Fibroblast of lung (primary cell): ENCODE data around the gene TJP2. TPM values are rescaled to one million over a fixed set of nuclear protein-coding genes. Genes with fewer than 3 reads are reported as not detected.

Experiments used
- DNase-seq, 2 donors: peaks; one replicate each; pipeline versions ENCODE4 v3.0.0 to v3.0.0-alpha.2; 2010; ENCODE audit warnings: low read depth in 2 of 2
- H2AFZ ChIP-seq: 2 replicates; pipeline ENCODE4 v1.5.1; 2012; ENCODE audit warnings: low read length, control low read depth, inconsistent platforms
- H3K27ac ChIP-seq: 2 replicates; pipeline ENCODE4 v1.5.1; 2011; ENCODE audit warnings: low read length, control low read depth; ENCODE audit not compliant: insufficient read depth
- H3K27me3 ChIP-seq: 2 replicates; pipeline ENCODE4 v1.5.1; 2011; ENCODE audit warnings: mild to moderate bottlenecking, low read length; ENCODE audit not compliant: control insufficient read depth, insufficient read depth
- H3K36me3 ChIP-seq: 2 replicates; pipeline ENCODE4 v1.5.1; 2011; ENCODE audit warnings: low read length; ENCODE audit not compliant: control insufficient read depth, insufficient read depth
- H3K4me1 ChIP-seq: 2 replicates; pipeline ENCODE4 v1.5.1; 2011; ENCODE audit warnings: low read length; ENCODE audit not compliant: control insufficient read depth, insufficient read depth; ENCODE audit errors: extremely low read depth
- H3K4me2 ChIP-seq: 2 replicates; pipeline ENCODE4 v1.5.1; 2011; ENCODE audit warnings: low read length, control low read depth; ENCODE audit not compliant: insufficient read depth; ENCODE audit errors: extremely low read depth
- H3K4me3 ChIP-seq, 4 experiments: fragments of 200-600 bp in 1 of 4; sonication (generic) in 1 of 4; replicated peaks in 1 of 4; 2 replicates each; pipeline ENCODE4 v1.5.1; 2011 to 2016; ENCODE audit warnings: low read length in 4 of 4, low read depth in 3 of 4, mild to moderate bottlenecking in 3 of 4, control low read depth in 2 of 4, inconsistent platforms in 1 of 4, mixed read lengths in 1 of 4; ENCODE audit not compliant: insufficient read depth in 1 of 4; ENCODE audit errors: control extremely low read depth in 1 of 4
- H3K79me2 ChIP-seq: 2 replicates; pipeline ENCODE4 v1.5.1; 2012; ENCODE audit warnings: mild to moderate bottlenecking, low read length, inconsistent platforms; ENCODE audit not compliant: control insufficient read depth, insufficient read depth
- H3K9ac ChIP-seq: 2 replicates; pipeline ENCODE4 v1.5.1; 2011; ENCODE audit warnings: mild to moderate bottlenecking, low read length, control low read depth; ENCODE audit not compliant: insufficient read depth
- H3K9me3 ChIP-seq: 2 replicates; pipeline ENCODE4 v1.5.1; 2012; ENCODE audit warnings: low read depth, low read length; ENCODE audit not compliant: control insufficient read depth, insufficient read depth
- H4K20me1 ChIP-seq: 2 replicates; pipeline ENCODE4 v1.5.1; 2011; ENCODE audit warnings: low read length; ENCODE audit not compliant: control insufficient read depth, insufficient read depth; ENCODE audit errors: extremely low read depth
- EZH2 ChIP-seq: IDR thresholded peaks from 2 replicates; pipeline ENCODE4 v1.5.1; 2012; ENCODE audit warnings: low read length, control low read depth, mild to moderate bottlenecking; ENCODE audit errors: missing control alignments
- polyA plus RNA-seq, 2 donors: library from polyadenylated mRNA; depleted of rRNA in 1 of 2; stranded (reverse) in 1 of 2; unstranded in 1 of 2; fragments of >200 nt; gene quantifications; 2 replicates each; pipeline ENCODE4 v1.2.1, GENCODE V29; 2011 to 2012; ENCODE audit warnings: missing spikeins in 1 of 2
- total RNA-seq: library from RNA; depleted of rRNA; stranded (reverse); fragments of >200 nt; gene quantifications from 2 replicates; pipeline ENCODE4 v1.2.1, GENCODE V29; 2014
- TF ChIP-seq, protein P1 (sequence below), 2 donors: IDR thresholded peaks in 1 of 2; conservative IDR thresholded peaks in 1 of 2; 1 replicate in 1 of 2; 2 replicates in 1 of 2; pipeline ENCODE4 v1.5.1; 2011 to 2012; ENCODE audit warnings: low read length in 2 of 2, control low read depth in 1 of 2, inconsistent platforms in 1 of 2, low read depth in 1 of 2, mild to moderate bottlenecking in 1 of 2

Gene TJP2
- total and polyA plus RNA-seq, 2 donors (not counting 1 experiment from before 2014, with no cell fraction given) = 25.9 to 36.5 TPM

DNA sequence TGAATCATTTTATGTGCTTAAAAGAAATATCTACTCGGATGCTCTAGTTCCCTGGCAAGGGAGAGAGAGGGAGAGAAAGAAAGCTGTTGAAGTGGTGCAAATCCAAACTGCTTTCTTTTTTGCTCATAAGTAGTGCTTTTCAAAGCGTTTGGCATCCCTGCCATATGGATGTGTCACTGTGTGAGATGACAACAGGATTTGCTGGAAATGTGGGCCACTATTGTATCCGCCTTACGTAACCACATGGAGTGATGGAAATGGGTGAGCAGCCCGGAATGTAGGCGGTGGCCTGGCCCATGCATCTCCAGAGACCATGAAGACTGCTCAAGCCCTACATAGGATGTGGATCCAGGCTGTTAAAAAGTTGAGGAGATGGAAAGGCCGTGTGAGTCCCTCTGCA, 30.8 kb downstream of the TJP2 start:
- Histone ChIP-seq H3K36me3 (no peaks in the 10 kb centered on the region), H3K27me3 (no peaks in the 10 kb centered on the region), H3K4me2 (peak overlapping the region; percentile 73), H3K9me3 (no peaks in the 10 kb centered on the region), H2AFZ (peak overlapping the region; percentile 10), H3K27ac (peak overlapping the region; percentile 35), H3K79me2 (peaks cover 31% of the 10 kb centered on the region), H4K20me1 (no peaks in the 10 kb centered on the region), H3K4me3 (peak overlapping the region in 3 of 4 experiments; percentile 9 to 33 (median 18)), H3K9ac (no peak overlapping the region), H3K4me1 (peaks cover 9% of the 10 kb centered on the region)
- TF ChIP-seq, protein P1, sequence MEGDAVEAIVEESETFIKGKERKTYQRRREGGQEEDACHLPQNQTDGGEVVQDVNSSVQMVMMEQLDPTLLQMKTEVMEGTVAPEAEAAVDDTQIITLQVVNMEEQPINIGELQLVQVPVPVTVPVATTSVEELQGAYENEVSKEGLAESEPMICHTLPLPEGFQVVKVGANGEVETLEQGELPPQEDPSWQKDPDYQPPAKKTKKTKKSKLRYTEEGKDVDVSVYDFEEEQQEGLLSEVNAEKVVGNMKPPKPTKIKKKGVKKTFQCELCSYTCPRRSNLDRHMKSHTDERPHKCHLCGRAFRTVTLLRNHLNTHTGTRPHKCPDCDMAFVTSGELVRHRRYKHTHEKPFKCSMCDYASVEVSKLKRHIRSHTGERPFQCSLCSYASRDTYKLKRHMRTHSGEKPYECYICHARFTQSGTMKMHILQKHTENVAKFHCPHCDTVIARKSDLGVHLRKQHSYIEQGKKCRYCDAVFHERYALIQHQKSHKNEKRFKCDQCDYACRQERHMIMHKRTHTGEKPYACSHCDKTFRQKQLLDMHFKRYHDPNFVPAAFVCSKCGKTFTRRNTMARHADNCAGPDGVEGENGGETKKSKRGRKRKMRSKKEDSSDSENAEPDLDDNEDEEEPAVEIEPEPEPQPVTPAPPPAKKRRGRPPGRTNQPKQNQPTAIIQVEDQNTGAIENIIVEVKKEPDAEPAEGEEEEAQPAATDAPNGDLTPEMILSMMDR (conservative IDR thresholded peaks at IDR 0.05 in 1 of 2, IDR thresholded peaks at IDR 0.05 in 1 of 2; ENCODE audit: low read depth in 1 of 2, low read length in 2 of 2) = no peak
- TF ChIP-seq EZH2 = no peak
- peak; percentile 56 to 79 for DNase-seq

DNA sequence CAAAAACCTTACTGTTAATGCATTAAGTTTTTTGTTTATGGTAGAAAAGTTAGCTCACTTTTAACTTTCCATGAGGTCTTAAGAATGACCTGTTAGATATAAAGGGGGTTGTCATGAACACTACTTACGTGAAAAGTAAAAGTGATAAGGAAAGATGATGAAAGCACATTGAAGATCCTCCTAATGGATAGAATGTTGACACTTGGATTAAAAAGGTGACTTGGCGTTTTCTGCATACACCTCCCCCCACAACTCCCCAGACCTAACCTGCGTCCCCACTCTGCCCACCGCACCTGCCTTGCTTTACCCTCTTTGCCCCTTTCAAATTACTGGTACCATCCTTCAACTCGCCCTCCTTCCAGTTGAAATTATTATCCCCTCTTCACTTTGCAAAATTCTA, 32.0 kb downstream of the TJP2 start:
- H3K79me2 ChIP-seq = peaks cover 27% of the 10 kb centered on the region
- no peak overlapping the region for H3K9ac ChIP-seq
- TF ChIP-seq EZH2 = no peak
- TF ChIP-seq, protein P1 (conservative IDR thresholded peaks at IDR 0.05 in 1 of 2, IDR thresholded peaks at IDR 0.05 in 1 of 2; ENCODE audit: low read depth in 1 of 2, low read length in 2 of 2) = no peak
- no peaks in the 10 kb centered on the region for H3K36me3 ChIP-seq
- no peak overlapping the region for H2AFZ ChIP-seq
- DNase-seq = no peak
- no peak overlapping the region for H3K4me2 ChIP-seq
- peaks cover 9% of the 10 kb centered on the region for H3K4me1 ChIP-seq
- no peaks in the 10 kb centered on the region for H4K20me1 ChIP-seq
- no peak overlapping the region for H3K27ac ChIP-seq
- H3K4me3 ChIP-seq = no peak overlapping the region
- no peaks in the 10 kb centered on the region for H3K9me3 ChIP-seq
- H3K27me3 ChIP-seq = no peaks in the 10 kb centered on the region

DNA sequence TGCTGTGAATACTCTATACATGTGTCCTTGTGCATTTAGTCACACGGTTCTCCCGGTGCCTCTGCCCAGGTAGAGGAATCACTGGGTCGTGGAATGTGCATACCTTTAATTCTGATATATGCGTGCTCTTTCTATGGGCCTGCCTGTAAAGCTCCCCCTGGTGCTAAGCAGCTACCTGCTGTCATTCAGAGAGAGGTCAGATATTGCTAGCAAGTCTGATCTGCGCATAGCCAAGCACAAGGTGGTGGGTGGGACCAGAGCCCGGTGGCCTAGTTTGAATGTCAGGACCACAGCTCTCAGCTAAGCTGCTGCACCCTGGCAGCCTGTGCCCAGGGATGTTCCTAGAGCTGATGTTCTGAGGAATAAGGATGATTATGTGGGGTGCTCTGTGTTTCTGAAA, 33.4 kb downstream of the TJP2 start:
- Histone ChIP-seq H3K9ac (no peak overlapping the region), H3K79me2 (peaks cover 16% of the 10 kb centered on the region), H3K27me3 (no peaks in the 10 kb centered on the region), H3K9me3 (no peaks in the 10 kb centered on the region), H3K4me3 (no peak overlapping the region), H4K20me1 (no peaks in the 10 kb centered on the region), H3K27ac (no peak overlapping the region), H3K4me1 (peaks cover 9% of the 10 kb centered on the region), H3K4me2 (no peak overlapping the region), H3K36me3 (no peaks in the 10 kb centered on the region), H2AFZ (no peak overlapping the region)
- no peak for DNase-seq
- TF ChIP-seq EZH2 = no peak
